Panc1 (cell line): ENCODE results near the gene TRIM60. TPM values are rescaled to one million over a fixed set of nuclear protein-coding genes. Genes with fewer than 3 reads are reported as not detected.

Experiments used
- ATAC-seq: fragments of 200-7000 bp; cut with Tn5 transposase; 2 replicates; pipeline ENCODE4 v1.9.1; 2020; ENCODE audit warnings: mild to moderate bottlenecking, moderate library complexity
- BruUV-seq: library from RNA; stranded (reverse); fragments of 400-500 nt; replicated peaks from 2 replicates; lab custom pipeline; 2021; lab: Mats Ljungman, UMichigan
- CTCF ChIA-PET: fragments of 300-600 bp; sonication (Branson Sonifier 250); formaldehyde crosslinking; loops from one replicate; lab custom pipeline; 2022; ENCODE audit warnings: antibody characterized with exemption; lab: Charles Lee
- POLR2A ChIA-PET: fragments of 300-600 bp; sonication (Branson Sonifier 250); formaldehyde crosslinking; loops from one replicate; lab custom pipeline; 2022; ENCODE audit warnings: antibody characterized with exemption; lab: Charles Lee
- DNase-seq: peaks from one replicate; pipeline ENCODE4 v3.0.0-alpha.2; 2010; ENCODE audit warnings: low read depth, low spot score
- H3K27ac ChIP-seq: 2 replicates; pipeline ENCODE4 v1.5.1; 2011; ENCODE audit warnings: mild to moderate bottlenecking, low read length, inconsistent platforms
- H3K27me3 ChIP-seq: fragments of 200-500 bp; sonication (Bioruptor generic); 2 replicates; pipeline ENCODE4 v1.6.0; 2014; ENCODE audit warnings: low read length, inconsistent platforms; ENCODE audit not compliant: control insufficient read depth, insufficient read depth
- H3K36me3 ChIP-seq: fragments of 200-500 bp; sonication (Bioruptor generic); 2 replicates; pipeline ENCODE4 v1.5.1; 2014; ENCODE audit warnings: inconsistent platforms, mild to moderate bottlenecking, low read length, moderate library complexity; ENCODE audit not compliant: control insufficient read depth, insufficient read depth
- H3K4me1 ChIP-seq: 2 replicates; pipeline ENCODE4 v1.5.1; 2011; ENCODE audit warnings: inconsistent platforms, mild to moderate bottlenecking, low read length, moderate library complexity; ENCODE audit not compliant: control insufficient read depth, insufficient read depth
- H3K4me3 ChIP-seq, 2 experiments: 2 replicates each; pipeline ENCODE4 v1.5.1; 2011 to 2012; ENCODE audit warnings: low read depth in 2 of 2, low read length in 2 of 2, mild to moderate bottlenecking in 2 of 2, inconsistent platforms in 1 of 2, moderate library complexity in 1 of 2
- H3K9me3 ChIP-seq: fragments of 200-500 bp; sonication (Bioruptor generic); 2 replicates; pipeline ENCODE4 v1.5.1; 2014; ENCODE audit warnings: low read depth, mild to moderate bottlenecking, inconsistent platforms, low read length, moderate library complexity; ENCODE audit not compliant: control insufficient read depth, insufficient read depth
- POLR2AphosphoS5 ChIP-seq: IDR thresholded peaks from 2 replicates; pipeline ENCODE4 v1.6.1; 2012; ENCODE audit warnings: mild to moderate bottlenecking, low read depth, low read length, moderate library complexity
- SIN3A ChIP-seq: IDR thresholded peaks from 2 replicates; pipeline ENCODE4 v1.6.1; 2012; ENCODE audit warnings: low read depth, mild to moderate bottlenecking, low read length, moderate library complexity, borderline replicate concordance; ENCODE audit not compliant: insufficient read depth
- TCF7L2 ChIP-seq: IDR thresholded peaks from 2 replicates; pipeline ENCODE4 v1.6.1; 2011; ENCODE audit warnings: mild to moderate bottlenecking, low read depth, low read length, inconsistent platforms
- in situ Hi-C: cut with HindIII; loops from 2 replicates; pipeline ENCODE4 v1.10.0; 2016; ENCODE audit warnings: low sequenced_read_pairs, low pct_unique_long_range_greater_than_20kb
- intact Hi-C: fragments of 100-400 bp; cut with micrococcal nuclease; formaldehyde crosslinking; loops from one replicate; pipeline ENCODE4 v1.10.0; 2022; ENCODE audit not compliant: unreplicated experiment
- total RNA-seq: library from RNA; stranded (reverse); gene quantifications from one replicate; pipeline ENCODE4 v1.2.1, GENCODE V29; 2021; ENCODE audit not compliant: unreplicated experiment
- TF ChIP-seq, protein P1 (sequence below): fragments of 450-650 bp; IDR thresholded peaks from 2 replicates; pipeline ENCODE4 v1.5.1; 2017; ENCODE audit warnings: mild to moderate bottlenecking
- TF ChIP-seq, protein P2 (sequence below), 2 experiments: IDR thresholded peaks; 2 replicates each; pipeline ENCODE4 v1.6.1; 2011 to 2012; ENCODE audit warnings: low read depth in 2 of 2, control low read depth in 1 of 2, low read length in 1 of 2, mild to moderate bottlenecking in 1 of 2, moderate library complexity in 1 of 2; ENCODE audit not compliant: insufficient read depth in 1 of 2

The TRIM60 gene
- total RNA-seq, 1 experiment from 2014 or later: not detected

- CTCF ChIA-PET: no interaction called here
- in situ Hi-C loops: no loop called here
- POLR2A ChIA-PET: no interaction called here
- ATAC-seq (no peak), DNase-seq (no peak)
- Histone ChIP-seq H3K4me1 (no peaks in the 10 kb centered on the region), H3K4me3 (no peak overlapping the region), H3K9me3 (no peaks in the 10 kb centered on the region), H3K27ac (no peak overlapping the region), H3K36me3 (no peaks in the 10 kb centered on the region), H3K27me3 (no peaks in the 10 kb centered on the region)
- intact Hi-C loops: no loop called here
- no TSS peak for BruUV-seq
- TF ChIP-seq SIN3A (no peak), TCF7L2 (no peak), POLR2AphosphoS5 (no peak)
- TF ChIP-seq, protein P1, sequence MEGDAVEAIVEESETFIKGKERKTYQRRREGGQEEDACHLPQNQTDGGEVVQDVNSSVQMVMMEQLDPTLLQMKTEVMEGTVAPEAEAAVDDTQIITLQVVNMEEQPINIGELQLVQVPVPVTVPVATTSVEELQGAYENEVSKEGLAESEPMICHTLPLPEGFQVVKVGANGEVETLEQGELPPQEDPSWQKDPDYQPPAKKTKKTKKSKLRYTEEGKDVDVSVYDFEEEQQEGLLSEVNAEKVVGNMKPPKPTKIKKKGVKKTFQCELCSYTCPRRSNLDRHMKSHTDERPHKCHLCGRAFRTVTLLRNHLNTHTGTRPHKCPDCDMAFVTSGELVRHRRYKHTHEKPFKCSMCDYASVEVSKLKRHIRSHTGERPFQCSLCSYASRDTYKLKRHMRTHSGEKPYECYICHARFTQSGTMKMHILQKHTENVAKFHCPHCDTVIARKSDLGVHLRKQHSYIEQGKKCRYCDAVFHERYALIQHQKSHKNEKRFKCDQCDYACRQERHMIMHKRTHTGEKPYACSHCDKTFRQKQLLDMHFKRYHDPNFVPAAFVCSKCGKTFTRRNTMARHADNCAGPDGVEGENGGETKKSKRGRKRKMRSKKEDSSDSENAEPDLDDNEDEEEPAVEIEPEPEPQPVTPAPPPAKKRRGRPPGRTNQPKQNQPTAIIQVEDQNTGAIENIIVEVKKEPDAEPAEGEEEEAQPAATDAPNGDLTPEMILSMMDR: no peak
- TF ChIP-seq, protein P2, sequence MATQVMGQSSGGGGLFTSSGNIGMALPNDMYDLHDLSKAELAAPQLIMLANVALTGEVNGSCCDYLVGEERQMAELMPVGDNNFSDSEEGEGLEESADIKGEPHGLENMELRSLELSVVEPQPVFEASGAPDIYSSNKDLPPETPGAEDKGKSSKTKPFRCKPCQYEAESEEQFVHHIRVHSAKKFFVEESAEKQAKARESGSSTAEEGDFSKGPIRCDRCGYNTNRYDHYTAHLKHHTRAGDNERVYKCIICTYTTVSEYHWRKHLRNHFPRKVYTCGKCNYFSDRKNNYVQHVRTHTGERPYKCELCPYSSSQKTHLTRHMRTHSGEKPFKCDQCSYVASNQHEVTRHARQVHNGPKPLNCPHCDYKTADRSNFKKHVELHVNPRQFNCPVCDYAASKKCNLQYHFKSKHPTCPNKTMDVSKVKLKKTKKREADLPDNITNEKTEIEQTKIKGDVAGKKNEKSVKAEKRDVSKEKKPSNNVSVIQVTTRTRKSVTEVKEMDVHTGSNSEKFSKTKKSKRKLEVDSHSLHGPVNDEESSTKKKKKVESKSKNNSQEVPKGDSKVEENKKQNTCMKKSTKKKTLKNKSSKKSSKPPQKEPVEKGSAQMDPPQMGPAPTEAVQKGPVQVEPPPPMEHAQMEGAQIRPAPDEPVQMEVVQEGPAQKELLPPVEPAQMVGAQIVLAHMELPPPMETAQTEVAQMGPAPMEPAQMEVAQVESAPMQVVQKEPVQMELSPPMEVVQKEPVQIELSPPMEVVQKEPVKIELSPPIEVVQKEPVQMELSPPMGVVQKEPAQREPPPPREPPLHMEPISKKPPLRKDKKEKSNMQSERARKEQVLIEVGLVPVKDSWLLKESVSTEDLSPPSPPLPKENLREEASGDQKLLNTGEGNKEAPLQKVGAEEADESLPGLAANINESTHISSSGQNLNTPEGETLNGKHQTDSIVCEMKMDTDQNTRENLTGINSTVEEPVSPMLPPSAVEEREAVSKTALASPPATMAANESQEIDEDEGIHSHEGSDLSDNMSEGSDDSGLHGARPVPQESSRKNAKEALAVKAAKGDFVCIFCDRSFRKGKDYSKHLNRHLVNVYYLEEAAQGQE (IDR thresholded peaks at IDR 0.05; ENCODE audit: insufficient read depth in 1 of 2, low read depth in 2 of 2, low read length in 1 of 2): no peak
These were observed 20.4 kb upstream of the TRIM60 start for GRCh38 chr4:165011403-165011802.

- H3K27me3 ChIP-seq: no peaks in the 10 kb centered on the region
- intact Hi-C loops: no loop called here
- POLR2A ChIA-PET: no interaction called here
- no peak overlapping the region for H3K27ac ChIP-seq
- in situ Hi-C loops: no loop called here
- DNase-seq: no peak
- CTCF ChIA-PET: no interaction called here
- no peak for ATAC-seq
- no peak overlapping the region for H3K4me3 ChIP-seq
- no peaks in the 10 kb centered on the region for H3K9me3 ChIP-seq
- no peaks in the 10 kb centered on the region for H3K36me3 ChIP-seq
- TF ChIP-seq, protein P1: no peak
- TF ChIP-seq TCF7L2 (no peak), SIN3A (no peak)
- TF ChIP-seq, protein P2 (IDR thresholded peaks at IDR 0.05; ENCODE audit: insufficient read depth in 1 of 2, low read depth in 2 of 2, low read length in 1 of 2): no peak
- no peaks in the 10 kb centered on the region for H3K4me1 ChIP-seq
- no TSS peak for BruUV-seq
These were observed 18.1 kb upstream of the TRIM60 start for GRCh38 chr4:165013691-165014090.
